ENCODE results near the gene IRAK3.
"Not testable (repeated sequence)": the region's sequence is repeated elsewhere in the genome, so short reads cannot be mapped to it uniquely, and the experiment has no call there.

The IRAK3 gene

DNA sequence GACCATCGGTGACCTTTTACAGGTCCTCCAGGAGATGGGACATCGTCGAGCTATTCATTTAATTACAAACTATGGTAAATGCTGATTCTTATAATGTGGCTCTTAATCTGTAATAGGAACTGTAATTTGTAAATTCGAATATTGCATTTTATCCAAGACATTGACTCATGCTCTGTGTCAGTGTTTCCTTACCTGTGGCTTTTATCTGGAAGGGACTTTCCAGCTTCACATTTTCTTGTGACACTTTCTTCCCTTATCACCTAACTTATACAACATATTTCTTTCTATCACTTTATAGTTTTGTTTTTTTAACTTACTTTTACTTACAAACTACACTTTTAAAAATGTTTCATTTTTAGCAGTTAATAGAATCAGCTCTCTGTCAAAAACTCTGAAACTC is 14.8 kb downstream of the IRAK3 start:
- TF ChIP-seq, protein P1, sequence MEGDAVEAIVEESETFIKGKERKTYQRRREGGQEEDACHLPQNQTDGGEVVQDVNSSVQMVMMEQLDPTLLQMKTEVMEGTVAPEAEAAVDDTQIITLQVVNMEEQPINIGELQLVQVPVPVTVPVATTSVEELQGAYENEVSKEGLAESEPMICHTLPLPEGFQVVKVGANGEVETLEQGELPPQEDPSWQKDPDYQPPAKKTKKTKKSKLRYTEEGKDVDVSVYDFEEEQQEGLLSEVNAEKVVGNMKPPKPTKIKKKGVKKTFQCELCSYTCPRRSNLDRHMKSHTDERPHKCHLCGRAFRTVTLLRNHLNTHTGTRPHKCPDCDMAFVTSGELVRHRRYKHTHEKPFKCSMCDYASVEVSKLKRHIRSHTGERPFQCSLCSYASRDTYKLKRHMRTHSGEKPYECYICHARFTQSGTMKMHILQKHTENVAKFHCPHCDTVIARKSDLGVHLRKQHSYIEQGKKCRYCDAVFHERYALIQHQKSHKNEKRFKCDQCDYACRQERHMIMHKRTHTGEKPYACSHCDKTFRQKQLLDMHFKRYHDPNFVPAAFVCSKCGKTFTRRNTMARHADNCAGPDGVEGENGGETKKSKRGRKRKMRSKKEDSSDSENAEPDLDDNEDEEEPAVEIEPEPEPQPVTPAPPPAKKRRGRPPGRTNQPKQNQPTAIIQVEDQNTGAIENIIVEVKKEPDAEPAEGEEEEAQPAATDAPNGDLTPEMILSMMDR (conservative IDR thresholded peaks at IDR 0.05; ENCODE audit: low read depth, low read length): no peak
- Histone ChIP-seq H3K79me2 (ENCODE audit: insufficient read depth, low read depth) (no peaks in the 10 kb centered on the region), H3K9ac (no peak overlapping the region), H3K36me3 (ENCODE audit: insufficient read depth) (no peaks in the 10 kb centered on the region), H3K27ac (no peak overlapping the region), H3K4me1 (ENCODE audit: low read depth, poor library complexity, severe bottlenecking) (peaks cover 23% of the 10 kb centered on the region), H3K27me3 (ENCODE audit: insufficient read depth, low read depth) (no peaks in the 10 kb centered on the region), H3K4me2 (peak overlapping the region; percentile 10), H2AFZ (ENCODE audit: low read depth) (no peak overlapping the region), H4K20me1 (ENCODE audit: insufficient read depth) (no peaks in the 10 kb centered on the region), H3K4me3 (IDR thresholded peaks at IDR 0.05; ENCODE audit: insufficient read depth, low read depth, low read length) (no peak overlapping the region)

DNA sequence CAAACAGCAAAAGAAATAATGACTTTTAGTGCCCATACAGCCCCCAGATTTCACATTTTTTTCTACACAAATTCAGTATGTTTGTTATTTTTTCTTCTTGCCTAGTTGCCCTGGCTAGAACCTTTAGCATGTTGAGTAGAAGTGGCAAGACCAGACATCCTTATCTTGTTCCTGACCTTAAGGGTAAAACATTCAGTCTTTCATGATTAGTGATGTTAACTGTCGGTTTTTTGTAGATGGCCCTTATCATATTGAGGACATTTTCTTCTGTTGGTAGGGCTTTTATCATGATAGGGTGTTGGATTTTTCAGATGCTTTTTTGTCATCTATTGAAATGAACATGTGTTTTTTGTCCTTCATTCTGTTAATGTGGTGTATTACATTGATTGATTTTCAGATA is 17.1 kb downstream of the IRAK3 start:
- Histone ChIP-seq H3K4me1 (ENCODE audit: low read depth, poor library complexity, severe bottlenecking) (peaks cover 19% of the 10 kb centered on the region), H3K9ac (no peak overlapping the region), H3K4me2 (no peak overlapping the region), H3K79me2 (ENCODE audit: insufficient read depth, low read depth) (no peaks in the 10 kb centered on the region), H2AFZ (ENCODE audit: low read depth) (no peak overlapping the region), H3K27ac (no peak overlapping the region), H3K4me3 (IDR thresholded peaks at IDR 0.05; ENCODE audit: insufficient read depth, low read depth, low read length) (no peak overlapping the region), H3K27me3 (ENCODE audit: insufficient read depth, low read depth) (no peaks in the 10 kb centered on the region), H3K36me3 (ENCODE audit: insufficient read depth) (no peaks in the 10 kb centered on the region), H4K20me1 (ENCODE audit: insufficient read depth) (no peaks in the 10 kb centered on the region)
- TF ChIP-seq, protein P1 (conservative IDR thresholded peaks at IDR 0.05; ENCODE audit: low read depth, low read length): no peak

DNA sequence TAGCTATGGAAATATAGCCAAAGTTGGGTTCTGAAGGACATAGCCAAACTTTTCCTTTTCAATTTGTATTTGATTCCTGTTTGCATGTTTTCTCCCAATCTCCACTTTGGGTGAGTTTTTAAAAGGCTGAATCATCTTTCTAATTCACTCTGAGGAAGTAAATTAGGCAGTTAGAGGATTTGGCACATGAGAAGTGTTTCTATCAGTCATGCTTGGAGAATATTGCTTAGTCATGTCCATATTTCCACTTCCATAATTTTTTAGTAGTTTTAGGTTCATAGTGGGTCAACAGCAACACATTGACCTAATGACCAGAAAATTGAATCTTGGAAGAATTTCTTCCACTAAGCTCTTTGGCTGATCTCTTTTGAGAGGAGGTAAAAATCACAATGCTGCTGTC is 21.8 kb downstream of the IRAK3 start:
- Histone ChIP-seq H3K27me3 (ENCODE audit: insufficient read depth, low read depth) (no peaks in the 10 kb centered on the region), H3K79me2 (ENCODE audit: insufficient read depth, low read depth) (no peaks in the 10 kb centered on the region), H2AFZ (ENCODE audit: low read depth) (no peak overlapping the region), H3K36me3 (ENCODE audit: insufficient read depth) (no peaks in the 10 kb centered on the region), H3K4me1 (ENCODE audit: low read depth, poor library complexity, severe bottlenecking) (no peaks in the 10 kb centered on the region), H4K20me1 (ENCODE audit: insufficient read depth) (no peaks in the 10 kb centered on the region), H3K9ac (no peak overlapping the region), H3K4me3 (IDR thresholded peaks at IDR 0.05; ENCODE audit: insufficient read depth, low read depth, low read length) (no peak overlapping the region), H3K4me2 (no peak overlapping the region), H3K27ac (no peak overlapping the region)
- TF ChIP-seq, protein P1 (conservative IDR thresholded peaks at IDR 0.05; ENCODE audit: low read depth, low read length): no peak

DNA sequence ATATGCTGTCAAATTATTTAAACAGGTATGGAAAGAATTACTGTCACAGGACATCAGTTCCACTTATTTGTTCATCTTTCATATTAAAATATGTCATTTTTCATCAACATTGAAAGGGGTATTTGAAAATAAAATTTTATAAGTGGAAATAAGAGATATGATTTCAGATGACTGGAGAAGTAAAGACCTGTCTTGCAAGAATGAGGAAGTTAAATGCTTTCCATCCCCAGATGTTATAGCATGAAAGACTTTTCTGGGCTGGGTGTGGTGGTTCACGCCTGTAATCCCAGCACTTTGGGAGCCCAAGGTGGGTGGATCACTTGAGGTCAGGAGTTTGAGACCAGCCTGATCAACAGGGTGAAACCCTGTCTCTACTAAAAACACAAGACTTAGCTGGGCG is 22.6 kb downstream of the IRAK3 start:
- not testable (repeated sequence) for H3K4me3 ChIP-seq (IDR thresholded peaks at IDR 0.05; ENCODE audit: insufficient read depth, low read depth, low read length); H3K27me3 ChIP-seq (ENCODE audit: insufficient read depth, low read depth); H3K27ac ChIP-seq; H3K4me2 ChIP-seq; H4K20me1 ChIP-seq (ENCODE audit: insufficient read depth); H3K36me3 ChIP-seq (ENCODE audit: insufficient read depth); H3K4me1 ChIP-seq (ENCODE audit: low read depth, poor library complexity, severe bottlenecking); H3K79me2 ChIP-seq (ENCODE audit: insufficient read depth, low read depth); H2AFZ ChIP-seq (ENCODE audit: low read depth); H3K9ac ChIP-seq

DNA sequence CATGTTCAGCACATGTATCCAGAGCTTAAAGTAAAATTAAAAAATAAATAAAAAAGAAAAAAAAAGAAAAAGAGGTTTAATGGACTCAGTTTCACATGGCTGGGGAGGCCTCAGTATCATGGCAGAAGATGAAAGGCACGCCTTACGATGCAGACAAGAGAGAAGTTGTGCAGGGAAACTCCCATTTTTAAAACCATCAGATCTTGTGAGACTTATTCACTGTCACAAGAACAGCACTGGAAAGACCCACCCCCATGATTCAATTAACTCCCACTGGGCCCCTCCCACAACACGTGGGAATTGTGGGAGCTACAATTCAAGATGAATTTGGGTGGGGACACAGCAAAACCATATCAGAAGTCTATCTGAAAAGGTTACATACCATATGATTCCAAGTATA is 24.0 kb downstream of the IRAK3 start:
- not testable (repeated sequence) for H3K36me3 ChIP-seq (ENCODE audit: insufficient read depth); H3K9ac ChIP-seq; H3K4me3 ChIP-seq (IDR thresholded peaks at IDR 0.05; ENCODE audit: insufficient read depth, low read depth, low read length); H4K20me1 ChIP-seq (ENCODE audit: insufficient read depth); H3K4me1 ChIP-seq (ENCODE audit: low read depth, poor library complexity, severe bottlenecking); H3K4me2 ChIP-seq; H2AFZ ChIP-seq (ENCODE audit: low read depth); H3K27me3 ChIP-seq (ENCODE audit: insufficient read depth, low read depth); H3K79me2 ChIP-seq (ENCODE audit: insufficient read depth, low read depth); H3K27ac ChIP-seq

Data from KMS-11 (cell line).